Activated naive CD4-positive, alpha-beta T cell treated with anti-CD3 and anti-CD28 coated beads, Interleukin-2, amount 10 ng/mL, durations not matched to agents 7 days and 5 days (primary cell): Measurements from ENCODE around the gene BBX.
"Not testable (repeated sequence)": the region's sequence is repeated elsewhere in the genome, so short reads cannot be mapped to it uniquely, and the experiment has no call there.

Experiments used
- CTCF ChIA-PET: fragments of 350-600 bp; sonication (Branson Sonifier 250); formaldehyde crosslinking; loops from one replicate; lab custom pipeline; 2021; ENCODE audit warnings: antibody characterized with exemption; lab: Charles Lee
- DNase-seq: peaks from one replicate; pipeline ENCODE4 v3.0.0-alpha.2; 2020
- H3K27ac Mint-ChIP-seq: one replicate; pipeline ENCODE4 v1.8.0; 2021; ENCODE audit warnings: mild to moderate bottlenecking, moderate library complexity, mixed read lengths
- H3K27me3 Mint-ChIP-seq: one replicate; pipeline ENCODE4 v1.8.0; 2021; ENCODE audit warnings: mild to moderate bottlenecking, mixed read lengths
- H3K36me3 Mint-ChIP-seq: one replicate; pipeline ENCODE4 v1.8.0; 2021; ENCODE audit warnings: mixed read lengths
- H3K4me1 Mint-ChIP-seq: one replicate; pipeline ENCODE4 v1.8.0; 2021; ENCODE audit warnings: mixed read lengths
- H3K4me3 Mint-ChIP-seq: one replicate; pipeline ENCODE4 v1.8.0; 2021; ENCODE audit warnings: mild to moderate bottlenecking, moderate library complexity, mixed read lengths
- H3K9me3 Mint-ChIP-seq: one replicate; pipeline ENCODE4 v1.8.0; 2021; ENCODE audit warnings: mixed read lengths

BBX gene

GRCh38 chr3:107561980-107562379 is 39.2 kb downstream of the BBX start:
- Mint-ChIP-seq H3K27ac (no peak overlapping the region), H3K4me1 (peaks cover 3% of the 10 kb centered on the region)
- CTCF ChIA-PET = no interaction called here

DNA sequence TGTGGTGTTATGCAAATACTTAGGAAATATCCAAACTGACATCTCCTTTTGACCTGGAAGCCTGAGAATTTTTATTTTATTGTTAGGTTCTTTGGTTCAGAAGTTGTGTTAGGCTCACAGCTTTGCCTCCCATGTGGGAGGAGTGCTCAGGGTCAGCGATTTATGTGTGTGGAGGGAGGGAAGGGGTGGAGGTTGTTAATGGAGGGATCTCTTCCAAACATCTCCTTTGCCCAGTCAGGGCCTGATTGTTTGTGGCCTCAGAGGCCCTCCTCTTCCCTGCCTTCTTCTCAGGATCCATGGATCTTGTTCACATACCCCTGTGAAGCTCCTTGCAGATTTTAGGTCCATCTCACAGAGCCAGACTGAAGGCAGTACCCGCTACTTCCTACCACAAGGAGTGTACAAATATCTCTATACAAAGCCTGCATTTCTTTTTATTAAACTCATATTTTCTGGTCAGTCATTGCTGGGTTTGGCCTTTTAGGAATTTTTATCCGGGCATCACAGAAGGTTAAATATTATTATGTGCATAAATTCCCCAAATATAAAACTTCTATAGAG is 40.3 kb downstream of the BBX start:
- Mint-ChIP-seq H3K27me3 (no peaks in the 10 kb centered on the region), H3K9me3 (no peaks in the 10 kb centered on the region), H3K27ac (no peak overlapping the region), H3K36me3 (no peaks in the 10 kb centered on the region), H3K4me3 (no peak overlapping the region), H3K4me1 (peaks cover 3% of the 10 kb centered on the region)
- CTCF ChIA-PET = no interaction called here
- DNase-seq = no peak

More at GRCh38 chr3:107561980-107562379, 39.2 kb downstream of the BBX start:
- Mint-ChIP-seq H3K27me3 (no peaks in the 10 kb centered on the region), H3K9me3 (no peaks in the 10 kb centered on the region), H3K36me3 (no peaks in the 10 kb centered on the region), H3K4me3 (no peak overlapping the region)
- DNase-seq = no peak

- CTCF ChIA-PET, H3K4me3 Mint-ChIP-seq: not testable (repeated sequence)
These were observed 42.5 kb downstream of the BBX start for GRCh38 chr3:107565244-107565643.

GRCh38 chr3:107571089-107571488 is 48.3 kb downstream of the BBX start:
- DNase-seq, H3K36me3 Mint-ChIP-seq, H3K27ac Mint-ChIP-seq, CTCF ChIA-PET, H3K9me3 Mint-ChIP-seq, H3K4me3 Mint-ChIP-seq, H3K4me1 Mint-ChIP-seq, H3K27me3 Mint-ChIP-seq: not testable (repeated sequence)

More at GRCh38 chr3:107565244-107565643, 42.5 kb downstream of the BBX start:
- not testable (repeated sequence) for DNase-seq, H3K27me3 Mint-ChIP-seq, H3K27ac Mint-ChIP-seq, H3K4me1 Mint-ChIP-seq, H3K9me3 Mint-ChIP-seq, H3K36me3 Mint-ChIP-seq

- not testable (repeated sequence) for H3K4me3 Mint-ChIP-seq, DNase-seq, H3K27me3 Mint-ChIP-seq
These were observed 48.7 kb downstream of the BBX start for GRCh38 chr3:107571492-107571891.

GRCh38 chr3:107574650-107575049 is 51.9 kb downstream of the BBX start:
- Mint-ChIP-seq H3K27me3 (no peaks in the 10 kb centered on the region), H3K36me3 (peaks cover 1% of the 10 kb centered on the region), H3K4me1 (peaks cover 5% of the 10 kb centered on the region), H3K9me3 (no peaks in the 10 kb centered on the region), H3K4me3 (no peak overlapping the region), H3K27ac (no peak overlapping the region)
- CTCF ChIA-PET = interaction anchor here (0.7 to 2.8 kb wide), 17 partner anchors 12 to 412 kb away, joined by 3 to 18 read pairs (median 3); no protein-coding TSS in a partner anchor
- DNase-seq = no peak

More at GRCh38 chr3:107571492-107571891, 48.7 kb downstream of the BBX start:
- H3K9me3 Mint-ChIP-seq, H3K27ac Mint-ChIP-seq, H3K36me3 Mint-ChIP-seq, CTCF ChIA-PET, H3K4me1 Mint-ChIP-seq: not testable (repeated sequence)

- DNase-seq = no peak
- H3K4me3 Mint-ChIP-seq = no peak overlapping the region
- peaks cover 5% of the 10 kb centered on the region for H3K4me1 Mint-ChIP-seq
- H3K9me3 Mint-ChIP-seq = no peaks in the 10 kb centered on the region
- H3K27ac Mint-ChIP-seq = no peak overlapping the region
- H3K27me3 Mint-ChIP-seq = no peaks in the 10 kb centered on the region
- CTCF ChIA-PET = interaction anchor here (0.7 to 1.0 kb wide), 2 partner anchors 9 to 93 kb away, joined by 3 to 4 read pairs; no protein-coding TSS in a partner anchor
- peaks cover 1% of the 10 kb centered on the region for H3K36me3 Mint-ChIP-seq
These were observed 55.3 kb downstream of the BBX start for GRCh38 chr3:107578091-107578490.

DNA sequence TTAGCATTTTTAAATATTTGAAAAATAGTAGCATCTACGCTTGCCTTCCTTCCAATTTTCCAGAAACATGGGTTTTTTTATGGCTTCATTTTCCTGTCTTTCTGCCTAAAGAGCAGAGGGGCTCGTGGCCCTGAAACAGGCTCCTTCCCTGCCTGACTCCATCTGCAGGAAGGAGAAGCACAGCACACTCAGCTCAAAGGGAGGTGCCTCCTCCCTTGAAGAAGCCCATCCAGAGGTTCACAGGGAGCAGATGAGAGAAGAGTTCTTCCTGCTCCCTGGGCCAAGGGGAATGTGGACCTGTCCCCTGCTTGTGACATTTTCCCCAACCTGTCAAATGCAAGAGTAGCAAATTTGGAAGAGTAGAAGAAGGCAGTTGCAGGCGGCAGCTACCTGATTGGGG is 55.8 kb downstream of the BBX start:
- H3K4me1 Mint-ChIP-seq = peaks cover 5% of the 10 kb centered on the region

DNA sequence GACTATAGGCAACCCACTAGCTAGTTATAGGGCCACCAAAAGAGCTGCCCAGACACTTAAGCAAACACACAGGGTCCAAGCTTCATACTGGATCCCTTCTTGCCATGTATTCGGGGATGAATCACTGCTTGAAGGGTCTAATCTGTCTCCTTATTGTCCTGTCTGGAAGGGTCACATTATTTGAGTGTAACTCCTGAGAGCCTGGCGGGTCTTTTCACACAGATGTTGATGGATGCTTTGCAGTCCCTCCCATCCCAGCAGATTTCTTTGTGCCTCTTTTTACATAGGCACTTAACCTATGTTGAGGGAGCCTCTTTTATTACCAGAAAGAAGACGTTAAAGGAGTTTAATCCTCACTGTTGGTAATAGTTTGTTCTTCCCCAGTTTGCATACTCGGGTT is 56.6 kb downstream of the BBX start:
- H3K27ac Mint-ChIP-seq = no peak overlapping the region

More for the DNA sequence above, 55.8 kb downstream of the BBX start:
- no peaks in the 10 kb centered on the region for H3K9me3 Mint-ChIP-seq
- DNase-seq = no peak
- no peak overlapping the region for H3K27ac Mint-ChIP-seq
- H3K27me3 Mint-ChIP-seq = no peaks in the 10 kb centered on the region
- H3K36me3 Mint-ChIP-seq = peaks cover 1% of the 10 kb centered on the region
- CTCF ChIA-PET = interaction anchor here (0.7 to 1.0 kb wide), 3 partner anchors 10 to 93 kb away, joined by 3 to 4 read pairs (median 3); no protein-coding TSS in a partner anchor
- H3K4me3 Mint-ChIP-seq = no peak overlapping the region

DNA sequence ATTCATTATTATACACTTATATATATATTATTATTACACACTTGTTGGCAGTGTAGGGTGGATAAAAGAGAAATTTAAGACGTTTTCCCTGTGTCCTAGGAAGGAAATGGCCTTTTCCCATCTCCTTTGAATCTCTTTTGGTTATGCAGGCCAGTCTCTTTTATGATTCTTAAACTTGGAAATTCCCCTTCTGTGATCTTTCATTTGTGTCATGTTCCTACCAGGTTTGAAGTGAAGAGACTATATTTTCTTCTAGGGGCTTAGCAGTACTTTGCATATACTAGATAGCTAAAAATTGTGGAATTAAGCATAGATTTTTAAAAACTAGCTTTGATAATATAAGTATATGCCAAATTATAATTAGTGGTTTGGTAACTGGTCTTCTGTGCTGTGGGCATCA is 58.5 kb downstream of the BBX start:
- no peak for DNase-seq
- CTCF ChIA-PET = interaction anchor here (0.7 kb wide), 1 partner anchor 18 kb away, joined by 3 read pairs; no protein-coding TSS in a partner anchor
- Mint-ChIP-seq H3K4me1 (peaks cover 5% of the 10 kb centered on the region), H3K27ac (no peak overlapping the region), H3K36me3 (peaks cover 1% of the 10 kb centered on the region), H3K27me3 (no peaks in the 10 kb centered on the region), H3K4me3 (no peak overlapping the region), H3K9me3 (no peaks in the 10 kb centered on the region)

More for the DNA sequence above, 56.6 kb downstream of the BBX start:
- CTCF ChIA-PET = interaction anchor here (1.2 kb wide), 1 partner anchor 21 kb away, joined by 3 read pairs; no protein-coding TSS in a partner anchor
- H3K27me3 Mint-ChIP-seq = no peaks in the 10 kb centered on the region
- no peak overlapping the region for H3K4me3 Mint-ChIP-seq
- peaks cover 5% of the 10 kb centered on the region for H3K4me1 Mint-ChIP-seq
- DNase-seq = no peak
- peaks cover 1% of the 10 kb centered on the region for H3K36me3 Mint-ChIP-seq
- H3K9me3 Mint-ChIP-seq = no peaks in the 10 kb centered on the region

DNA sequence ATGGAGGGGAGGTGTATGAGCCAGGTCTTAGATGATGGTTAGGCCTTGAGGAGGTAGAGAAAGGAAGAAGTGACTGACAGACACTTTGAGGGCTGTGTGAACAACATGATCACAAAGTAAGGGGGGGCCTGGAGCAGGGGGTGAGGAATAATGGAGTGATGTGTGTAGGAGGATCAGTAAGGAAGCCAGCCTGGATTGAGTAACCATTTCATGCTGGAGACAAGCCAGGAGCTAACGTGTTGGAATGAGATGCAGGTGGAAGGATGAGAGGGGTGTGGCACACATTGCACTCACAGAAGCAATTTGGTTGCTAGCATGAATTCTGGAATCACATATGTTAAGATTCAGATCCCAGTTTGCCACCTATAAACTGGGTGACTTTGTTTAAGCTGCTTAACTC is 65.5 kb downstream of the BBX start:
- no peak for DNase-seq
- Mint-ChIP-seq H3K4me1 (peaks cover 12% of the 10 kb centered on the region), H3K9me3 (no peaks in the 10 kb centered on the region), H3K27ac (no peak overlapping the region), H3K4me3 (no peak overlapping the region), H3K36me3 (peaks cover 7% of the 10 kb centered on the region), H3K27me3 (no peaks in the 10 kb centered on the region)
- CTCF ChIA-PET = no interaction called here

DNA sequence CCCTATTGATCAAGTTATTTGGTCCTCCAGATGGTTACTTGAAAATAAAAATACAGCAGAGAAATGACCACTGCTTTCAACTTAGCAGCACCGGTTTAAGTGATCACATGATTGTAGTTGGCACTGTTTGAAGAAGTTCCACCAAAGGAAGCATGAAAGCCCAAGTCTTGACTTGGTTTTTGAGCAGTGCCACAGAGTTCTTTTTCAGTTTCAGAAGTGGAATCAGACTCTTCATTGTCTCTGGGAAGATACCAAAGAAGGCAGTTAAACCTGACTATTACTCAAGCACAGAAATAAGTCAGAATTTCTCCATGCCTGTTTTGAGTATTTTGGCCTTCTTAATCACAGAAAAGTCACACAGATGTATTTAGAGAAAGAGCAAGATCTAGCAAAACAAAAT is 66.7 kb downstream of the BBX start:
- Mint-ChIP-seq H3K36me3 (peaks cover 7% of the 10 kb centered on the region), H3K27ac (no peak overlapping the region), H3K4me3 (no peak overlapping the region), H3K4me1 (peaks cover 12% of the 10 kb centered on the region), H3K27me3 (no peaks in the 10 kb centered on the region), H3K9me3 (no peaks in the 10 kb centered on the region)
- no peak for DNase-seq
- CTCF ChIA-PET = no interaction called here

DNA sequence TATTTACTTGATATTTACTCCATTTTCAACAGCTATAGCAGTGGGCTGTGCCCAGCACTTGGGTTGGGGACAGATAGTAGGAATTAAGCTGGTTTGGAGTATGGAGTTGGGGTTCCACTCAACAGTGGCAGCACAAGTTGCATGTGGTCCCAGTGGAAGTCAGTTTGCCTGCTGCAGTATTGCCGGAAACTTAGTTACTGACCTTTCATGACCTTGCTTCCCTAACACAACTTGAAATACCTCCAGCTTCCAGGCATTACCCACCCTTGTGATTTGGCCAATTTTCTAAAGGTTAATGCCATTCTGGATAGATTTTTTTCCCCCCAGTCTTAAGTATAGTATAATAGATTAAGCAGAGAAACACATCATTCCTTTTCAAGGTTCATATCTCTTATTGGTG is 68.0 kb downstream of the BBX start:
- peaks cover 12% of the 10 kb centered on the region for H3K4me1 Mint-ChIP-seq
- H3K27ac Mint-ChIP-seq = no peak overlapping the region
- H3K9me3 Mint-ChIP-seq = no peaks in the 10 kb centered on the region

GRCh38 chr3:107592073-107592472 is 69.3 kb downstream of the BBX start:
- Mint-ChIP-seq H3K27me3 (no peaks in the 10 kb centered on the region), H3K4me1 (peaks cover 20% of the 10 kb centered on the region), H3K36me3 (peaks cover 7% of the 10 kb centered on the region), H3K27ac (no peak overlapping the region), H3K4me3 (no peak overlapping the region), H3K9me3 (no peaks in the 10 kb centered on the region)
- CTCF ChIA-PET = interaction anchor here (0.8 kb wide), 2 partner anchors 9 to 21 kb away, joined by 3 read pairs; no protein-coding TSS in a partner anchor
- DNase-seq = no peak

More for the DNA sequence above, 68.0 kb downstream of the BBX start:
- no peak for DNase-seq
- Mint-ChIP-seq H3K36me3 (peaks cover 7% of the 10 kb centered on the region), H3K4me3 (no peak overlapping the region), H3K27me3 (no peaks in the 10 kb centered on the region)
- CTCF ChIA-PET = interaction anchor here (1.0 kb wide), 1 partner anchor 352 kb away, joined by 3 read pairs; no protein-coding TSS in a partner anchor

GRCh38 chr3:107594870-107595269 is 72.1 kb downstream of the BBX start:
- no peak overlapping the region for H3K27ac Mint-ChIP-seq
- no peaks in the 10 kb centered on the region for H3K27me3 Mint-ChIP-seq
- no peak overlapping the region for H3K4me3 Mint-ChIP-seq
- no peak for DNase-seq
- CTCF ChIA-PET = interaction anchor here (0.6 kb wide), 1 partner anchor 201 kb away, joined by 3 read pairs; no protein-coding TSS in a partner anchor
- peaks cover 3% of the 10 kb centered on the region for H3K36me3 Mint-ChIP-seq
- peaks cover 36% of the 10 kb centered on the region for H3K4me1 Mint-ChIP-seq
- H3K9me3 Mint-ChIP-seq = no peaks in the 10 kb centered on the region
